ENCODE measurements around the gene MAP4. TPM values are rescaled to one million over a fixed set of nuclear protein-coding genes. Genes with fewer than 3 reads are reported as not detected.

Gene MAP4
- polyA plus RNA-seq, 1 donor from 2014 or later = 186 TPM

- no peak overlapping the region for H3K27ac ChIP-seq (ENCODE audit: low read length)
- H3K4me3 ChIP-seq (ENCODE audit: low read length) = no peak overlapping the region
- H3K9me3 ChIP-seq (ENCODE audit: low read length) = no peaks in the 10 kb centered on the region
- no peak overlapping the region for H2AFZ ChIP-seq (ENCODE audit: low read depth, low read length)
- no peaks in the 10 kb centered on the region for H4K20me1 ChIP-seq (ENCODE audit: insufficient read depth)
- no peaks in the 10 kb centered on the region for H3K79me2 ChIP-seq (replicated peaks; ENCODE audit: insufficient read depth, low read length)
- H3K9me2 ChIP-seq (ENCODE audit: insufficient read depth, low read length) = no peaks in the 10 kb centered on the region
- H3K36me3 ChIP-seq (ENCODE audit: insufficient read depth, low read length) = no peaks in the 10 kb centered on the region
- TF ChIP-seq POLR2AphosphoS5 (IDR thresholded peaks at IDR 0.05) (no peak), MXI1 (conservative IDR thresholded peaks at IDR 0.05; ENCODE audit: poor library complexity, severe bottlenecking) (no peak), RAD21 (conservative IDR thresholded peaks at IDR 0.05) (no peak), EP300 (conservative IDR thresholded peaks at IDR 0.05; ENCODE audit: poor library complexity, severe bottlenecking) (no peak), REST (IDR thresholded peaks at IDR 0.05; ENCODE audit: borderline replicate concordance) (no peak), CTCF (IDR thresholded peaks at IDR 0.05; ENCODE audit: poor library complexity, severe bottlenecking) (no peak)
- H3K27me3 ChIP-seq (ENCODE audit: insufficient read depth, low read depth, low read length) = no peaks in the 10 kb centered on the region
- H3K9ac ChIP-seq (ENCODE audit: low read length) = no peak overlapping the region
- no peak overlapping the region for H3K4me2 ChIP-seq (ENCODE audit: low read length)
- H3F3A ChIP-seq (ENCODE audit: insufficient read depth, low read length, poor library complexity, severe bottlenecking) = no peaks in the 10 kb centered on the region
Observed at GRCh38 chr3:47930979-47931378, 85.2 kb downstream of the MAP4 start.

GRCh38 chr3:47916696-47917095 lies 99.5 kb downstream of the MAP4 start:
- Histone ChIP-seq H3K9me3 (ENCODE audit: low read length) (no peaks in the 10 kb centered on the region), H3K27ac (ENCODE audit: low read length) (no peak overlapping the region), H3K4me2 (ENCODE audit: low read length) (no peak overlapping the region), H3K79me2 (replicated peaks; ENCODE audit: insufficient read depth, low read length) (no peaks in the 10 kb centered on the region), H2AFZ (ENCODE audit: low read depth, low read length) (no peak overlapping the region), H3K9me2 (ENCODE audit: insufficient read depth, low read length) (no peaks in the 10 kb centered on the region), H3K36me3 (ENCODE audit: insufficient read depth, low read length) (no peaks in the 10 kb centered on the region), H3K9ac (ENCODE audit: low read length) (no peak overlapping the region), H4K20me1 (ENCODE audit: insufficient read depth) (no peaks in the 10 kb centered on the region), H3F3A (ENCODE audit: insufficient read depth, low read length, poor library complexity, severe bottlenecking) (no peaks in the 10 kb centered on the region), H3K4me3 (ENCODE audit: low read length) (no peak overlapping the region), H3K27me3 (ENCODE audit: insufficient read depth, low read depth, low read length) (no peaks in the 10 kb centered on the region)
- TF ChIP-seq MXI1 (conservative IDR thresholded peaks at IDR 0.05; ENCODE audit: poor library complexity, severe bottlenecking) = no peak
- no peak for TF ChIP-seq REST (IDR thresholded peaks at IDR 0.05; ENCODE audit: borderline replicate concordance)
- TF ChIP-seq POLR2AphosphoS5 (IDR thresholded peaks at IDR 0.05) = no peak
- TF ChIP-seq CTCF (IDR thresholded peaks at IDR 0.05; ENCODE audit: poor library complexity, severe bottlenecking) = no peak
- no peak for TF ChIP-seq RAD21 (conservative IDR thresholded peaks at IDR 0.05)
- TF ChIP-seq TAF1 (IDR thresholded peaks at IDR 0.05; ENCODE audit: low read depth) = no peak
